ENCODE results near the gene SREBF2. TPM values are rescaled to one million over a fixed set of nuclear protein-coding genes. Genes with fewer than 3 reads are reported as not detected.

The SREBF2 gene
- total RNA-seq, 4 donors from 2014 or later: 10.2 to 61.0 (median 29.0) TPM

GRCh38 chr22:41870786-41871185, 37.9 kb downstream of the SREBF2 start:
- H3K27ac ChIP-seq: no peak overlapping the region
- intact Hi-C loops (cut with DNase I; ENCODE audit: low total_unique reads): no loop called here
- no peak for DNase-seq
- H3K4me3 ChIP-seq: no peak overlapping the region
- H3K36me3 ChIP-seq: no peaks in the 10 kb centered on the region
- H3K4me1 ChIP-seq: no peaks in the 10 kb centered on the region
- TF ChIP-seq CTCF (IDR thresholded peaks at IDR 0.05) (no peak), POLR2A (IDR thresholded peaks at IDR 0.05) (no peak)
- H3K9me3 ChIP-seq: no peaks in the 10 kb centered on the region
- H3K27me3 ChIP-seq: no peaks in the 10 kb centered on the region

- TF ChIP-seq CTCF (IDR thresholded peaks at IDR 0.05): no peak
- TF ChIP-seq POLR2A (IDR thresholded peaks at IDR 0.05): no peak
- Histone ChIP-seq H3K27me3 (no peaks in the 10 kb centered on the region), H3K4me1 (no peaks in the 10 kb centered on the region), H3K9me3 (no peaks in the 10 kb centered on the region), H3K27ac (no peak overlapping the region), H3K36me3 (no peaks in the 10 kb centered on the region), H3K4me3 (no peak overlapping the region)
- no peak for DNase-seq
- intact Hi-C loops (cut with DNase I; ENCODE audit: low total_unique reads): no loop called here
These were observed 40.5 kb downstream of the SREBF2 start for GRCh38 chr22:41873391-41873790.

GRCh38 chr22:41874090-41874489, 41.2 kb downstream of the SREBF2 start:
- H3K9me3 ChIP-seq: no peaks in the 10 kb centered on the region
- no peak for DNase-seq
- no peaks in the 10 kb centered on the region for H3K4me1 ChIP-seq
- H3K36me3 ChIP-seq: no peaks in the 10 kb centered on the region
- no peak overlapping the region for H3K27ac ChIP-seq
- no peak overlapping the region for H3K4me3 ChIP-seq
- intact Hi-C loops (cut with DNase I; ENCODE audit: low total_unique reads): no loop called here
- H3K27me3 ChIP-seq: no peaks in the 10 kb centered on the region
- TF ChIP-seq POLR2A (IDR thresholded peaks at IDR 0.05): no peak
- no peak for TF ChIP-seq CTCF (IDR thresholded peaks at IDR 0.05)

- Histone ChIP-seq H3K27me3 (no peaks in the 10 kb centered on the region), H3K9me3 (no peaks in the 10 kb centered on the region), H3K4me3 (no peak overlapping the region), H3K4me1 (no peaks in the 10 kb centered on the region), H3K27ac (no peak overlapping the region), H3K36me3 (no peaks in the 10 kb centered on the region)
- no peak for TF ChIP-seq CTCF (IDR thresholded peaks at IDR 0.05)
- intact Hi-C loops (cut with DNase I; ENCODE audit: low total_unique reads): no loop called here
- DNase-seq: no peak
These were observed 42.8 kb downstream of the SREBF2 start for GRCh38 chr22:41875531-41876270.

- H3K4me1 ChIP-seq: no peaks in the 10 kb centered on the region
- H3K9me3 ChIP-seq: no peaks in the 10 kb centered on the region
- no peak overlapping the region for H3K27ac ChIP-seq
- intact Hi-C loops (cut with DNase I; ENCODE audit: low total_unique reads): no loop called here
- H3K36me3 ChIP-seq: no peaks in the 10 kb centered on the region
- no peak for TF ChIP-seq CTCF (IDR thresholded peaks at IDR 0.05)
- TF ChIP-seq POLR2A (IDR thresholded peaks at IDR 0.05): no peak
- DNase-seq: no peak
- H3K27me3 ChIP-seq: no peaks in the 10 kb centered on the region
- H3K4me3 ChIP-seq: no peak overlapping the region
These were observed 43.4 kb downstream of the SREBF2 start for GRCh38 chr22:41876275-41876674.

Measured in uterus (tissue), 4 donors.